ENCODE measurements around the gene ENOX1. TPM values are rescaled to one million over a fixed set of nuclear protein-coding genes. Genes with fewer than 3 reads are reported as not detected.

ENOX1 gene
- total RNA-seq, 4 donors from 2014 or later: 0.27 to 0.83 (median 0.53) TPM; not detected in 1

- H3K4me1 ChIP-seq: no peaks in the 10 kb centered on the region
- H3K27ac ChIP-seq: no peak overlapping the region
- TF ChIP-seq, protein P1, sequence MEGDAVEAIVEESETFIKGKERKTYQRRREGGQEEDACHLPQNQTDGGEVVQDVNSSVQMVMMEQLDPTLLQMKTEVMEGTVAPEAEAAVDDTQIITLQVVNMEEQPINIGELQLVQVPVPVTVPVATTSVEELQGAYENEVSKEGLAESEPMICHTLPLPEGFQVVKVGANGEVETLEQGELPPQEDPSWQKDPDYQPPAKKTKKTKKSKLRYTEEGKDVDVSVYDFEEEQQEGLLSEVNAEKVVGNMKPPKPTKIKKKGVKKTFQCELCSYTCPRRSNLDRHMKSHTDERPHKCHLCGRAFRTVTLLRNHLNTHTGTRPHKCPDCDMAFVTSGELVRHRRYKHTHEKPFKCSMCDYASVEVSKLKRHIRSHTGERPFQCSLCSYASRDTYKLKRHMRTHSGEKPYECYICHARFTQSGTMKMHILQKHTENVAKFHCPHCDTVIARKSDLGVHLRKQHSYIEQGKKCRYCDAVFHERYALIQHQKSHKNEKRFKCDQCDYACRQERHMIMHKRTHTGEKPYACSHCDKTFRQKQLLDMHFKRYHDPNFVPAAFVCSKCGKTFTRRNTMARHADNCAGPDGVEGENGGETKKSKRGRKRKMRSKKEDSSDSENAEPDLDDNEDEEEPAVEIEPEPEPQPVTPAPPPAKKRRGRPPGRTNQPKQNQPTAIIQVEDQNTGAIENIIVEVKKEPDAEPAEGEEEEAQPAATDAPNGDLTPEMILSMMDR (IDR thresholded peaks at IDR 0.05): no peak
- TF ChIP-seq POLR2A (IDR thresholded peaks at IDR 0.05): no peak
Observed at GRCh38 chr13:43631106-43631505, 155.7 kb downstream of the ENOX1 start.

DNA sequence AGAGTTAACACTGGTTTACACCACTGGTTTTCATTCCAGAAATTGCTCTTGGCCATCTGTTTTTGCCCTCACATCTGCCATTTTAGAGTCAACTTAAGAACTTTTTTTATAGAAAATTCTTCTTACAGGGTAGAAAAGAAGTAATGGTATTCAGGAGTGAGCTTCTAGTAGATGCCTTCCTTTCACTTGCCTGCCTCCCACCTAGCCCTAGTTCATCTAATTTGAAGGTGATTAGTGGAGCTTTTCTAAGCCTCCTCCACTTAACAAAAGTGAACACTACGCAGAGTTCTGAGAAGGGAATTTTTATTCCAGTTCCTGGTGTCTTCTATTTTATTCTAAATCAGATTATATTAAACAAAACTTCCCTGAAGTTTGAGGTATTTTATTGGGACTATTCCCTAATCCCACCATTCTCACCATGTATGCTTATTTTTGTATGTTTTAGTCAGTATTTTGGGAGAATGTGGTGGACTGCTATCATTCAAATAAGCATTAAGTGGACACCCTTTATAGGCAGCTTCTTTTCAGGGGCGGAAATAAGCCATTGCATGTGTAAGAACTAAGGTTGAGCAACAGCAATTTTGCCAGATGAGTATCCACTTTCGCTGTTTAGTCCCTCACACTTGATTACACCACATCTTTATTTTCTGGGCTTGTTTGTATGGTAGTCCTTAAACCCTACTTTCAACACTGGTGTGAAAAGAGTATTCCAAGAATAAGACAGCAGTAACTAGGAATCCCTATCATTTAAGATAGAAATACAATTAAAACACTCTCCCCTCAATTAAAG, 156.9 kb downstream of the ENOX1 start:
- Histone ChIP-seq H3K9me3 (no peaks in the 10 kb centered on the region), H3K4me1 (no peaks in the 10 kb centered on the region), H3K27ac (no peak overlapping the region), H3K27me3 (no peaks in the 10 kb centered on the region), H3K4me3 (no peak overlapping the region), H3K36me3 (no peaks in the 10 kb centered on the region)
- no peak for DNase-seq
- TF ChIP-seq POLR2A (IDR thresholded peaks at IDR 0.05): no peak
- TF ChIP-seq, protein P1 (IDR thresholded peaks at IDR 0.05): no peak

More at GRCh38 chr13:43631106-43631505, 155.7 kb downstream of the ENOX1 start:
- Histone ChIP-seq H3K36me3 (no peaks in the 10 kb centered on the region), H3K27me3 (no peaks in the 10 kb centered on the region), H3K9me3 (no peaks in the 10 kb centered on the region), H3K4me3 (no peak overlapping the region)
- no peak for DNase-seq

DNA sequence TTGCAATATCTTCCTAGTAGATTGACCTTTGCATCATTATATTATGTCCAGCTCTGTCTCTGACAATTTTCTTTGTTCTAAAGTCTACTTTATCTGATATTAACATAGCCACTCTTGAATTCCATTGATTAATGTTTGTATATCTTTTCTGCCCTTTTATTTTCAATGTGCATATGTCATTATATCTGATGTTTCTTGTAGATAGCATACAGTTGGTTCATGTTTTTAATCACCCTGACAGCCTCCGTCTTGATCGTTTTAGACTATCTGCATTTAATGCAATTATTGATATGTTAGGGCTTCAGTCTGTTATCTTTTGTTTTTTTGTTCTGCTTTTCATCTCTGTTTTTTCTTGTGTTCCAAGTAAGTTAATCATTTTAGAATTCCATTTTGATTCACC, 159.8 kb downstream of the ENOX1 start:
- no peaks in the 10 kb centered on the region for H3K4me1 ChIP-seq
- TF ChIP-seq POLR2A (IDR thresholded peaks at IDR 0.05): no peak
- TF ChIP-seq, protein P1 (IDR thresholded peaks at IDR 0.05): no peak
- no peak overlapping the region for H3K4me3 ChIP-seq
- no peaks in the 10 kb centered on the region for H3K9me3 ChIP-seq
- no peaks in the 10 kb centered on the region for H3K36me3 ChIP-seq
- H3K27ac ChIP-seq: no peak overlapping the region
- H3K27me3 ChIP-seq: no peaks in the 10 kb centered on the region
- DNase-seq: no peak

GRCh38 chr13:43614063-43614462, 172.7 kb downstream of the ENOX1 start:
- no peaks in the 10 kb centered on the region for H3K4me1 ChIP-seq
- H3K27me3 ChIP-seq: no peaks in the 10 kb centered on the region
- H3K4me3 ChIP-seq: no peak overlapping the region
- no peaks in the 10 kb centered on the region for H3K36me3 ChIP-seq
- no peaks in the 10 kb centered on the region for H3K9me3 ChIP-seq
- DNase-seq: no peak
- no peak overlapping the region for H3K27ac ChIP-seq
- no peak for TF ChIP-seq POLR2A (IDR thresholded peaks at IDR 0.05)
- TF ChIP-seq, protein P1 (IDR thresholded peaks at IDR 0.05): no peak

DNA sequence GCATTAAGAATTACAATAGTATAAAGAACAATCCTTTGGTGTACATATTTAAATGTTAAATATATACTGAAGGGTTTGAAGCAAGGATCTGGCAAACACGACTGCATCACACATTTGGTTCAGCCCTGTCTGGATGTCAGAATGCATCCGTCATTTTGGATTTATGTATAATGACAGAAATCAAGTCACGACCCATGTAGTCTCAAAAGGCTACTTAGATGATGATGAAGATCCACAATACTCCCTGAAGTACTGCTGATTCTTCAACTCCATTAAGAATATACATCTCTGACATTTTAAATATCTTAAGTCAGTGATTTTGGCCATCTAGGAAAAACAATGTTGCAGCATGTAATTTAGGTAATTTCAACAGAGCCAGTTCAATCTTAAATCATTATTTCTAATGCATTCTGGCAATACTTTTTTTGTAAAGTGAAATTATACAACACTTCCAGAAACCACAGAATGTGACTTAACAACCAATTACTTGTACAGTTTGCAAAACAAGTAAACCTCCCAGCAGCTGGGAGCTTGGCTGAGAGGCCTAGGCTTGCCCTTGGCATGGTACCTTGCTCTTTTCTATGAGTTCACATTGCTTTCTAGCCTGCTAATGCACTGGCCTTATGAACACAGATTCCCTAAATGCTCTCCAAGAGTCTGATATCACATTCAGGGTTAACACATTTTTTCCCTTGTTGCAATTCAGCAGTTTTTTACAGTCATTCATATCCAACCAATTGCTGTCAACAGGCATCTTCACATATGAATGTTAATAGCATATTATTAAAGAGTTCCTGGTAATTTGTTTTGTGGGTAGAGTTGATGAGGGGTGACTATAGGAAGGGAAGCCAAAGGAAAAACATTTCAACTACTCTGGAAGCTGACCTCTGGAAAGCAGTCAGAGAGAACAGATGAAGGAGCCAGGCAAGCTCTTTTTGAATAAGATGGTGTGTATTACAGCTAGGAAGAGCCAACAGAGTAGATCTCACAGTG, 175.2 kb downstream of the ENOX1 start:
- no peaks in the 10 kb centered on the region for H3K27me3 ChIP-seq

More for the DNA sequence above, 175.2 kb downstream of the ENOX1 start:
- DNase-seq: no peak
- no peak overlapping the region for H3K4me3 ChIP-seq
- H3K36me3 ChIP-seq: no peaks in the 10 kb centered on the region
- H3K9me3 ChIP-seq: no peaks in the 10 kb centered on the region
- TF ChIP-seq, protein P1 (IDR thresholded peaks at IDR 0.05): no peak
- no peak for TF ChIP-seq POLR2A (IDR thresholded peaks at IDR 0.05)
- H3K27ac ChIP-seq: no peak overlapping the region
- no peaks in the 10 kb centered on the region for H3K4me1 ChIP-seq
